ENCODE data around the gene THADA.

THADA gene

GRCh38 chr2:43317194-43317593 is 278.6 kb downstream of the THADA start:
- H3K4me3 ChIP-seq: no peak overlapping the region
- H3K27ac ChIP-seq: no peak overlapping the region

GRCh38 chr2:43315482-43315881 is 280.4 kb downstream of the THADA start:
- no peak overlapping the region for H3K9ac ChIP-seq
- TF ChIP-seq Cebpa-rat (IDR thresholded peaks at IDR 0.05): no peak

More at GRCh38 chr2:43317194-43317593, 278.6 kb downstream of the THADA start:
- peaks cover 33% of the 10 kb centered on the region for H3K36me3 ChIP-seq
- H3K27me3 ChIP-seq: no peaks in the 10 kb centered on the region
- H3K9ac ChIP-seq: no peak overlapping the region
- no peaks in the 10 kb centered on the region for H4K20me1 ChIP-seq
- H3K4me1 ChIP-seq: peaks cover 25% of the 10 kb centered on the region
- TF ChIP-seq Cebpa-rat (IDR thresholded peaks at IDR 0.05): no peak
- no peaks in the 10 kb centered on the region for H3K9me3 ChIP-seq
- no peak overlapping the region for H3K4me2 ChIP-seq

GRCh38 chr2:43314299-43314927 is 281.4 kb downstream of the THADA start:
- Histone ChIP-seq H3K4me1 (peaks cover 30% of the 10 kb centered on the region), H3K27ac (no peak overlapping the region), H3K4me3 (no peak overlapping the region), H3K36me3 (peaks cover 20% of the 10 kb centered on the region), H3K4me2 (no peak overlapping the region), H3K27me3 (no peaks in the 10 kb centered on the region), H3K9me3 (no peaks in the 10 kb centered on the region), H4K20me1 (no peaks in the 10 kb centered on the region), H3K9ac (no peak overlapping the region)
- TF ChIP-seq Cebpa-rat (IDR thresholded peaks at IDR 0.05): no peak

More at GRCh38 chr2:43315482-43315881, 280.4 kb downstream of the THADA start:
- no peak overlapping the region for H3K4me2 ChIP-seq
- no peak overlapping the region for H3K4me3 ChIP-seq
- H3K36me3 ChIP-seq: peaks cover 30% of the 10 kb centered on the region
- no peaks in the 10 kb centered on the region for H3K27me3 ChIP-seq
- no peak overlapping the region for H3K27ac ChIP-seq
- H3K4me1 ChIP-seq: peaks cover 30% of the 10 kb centered on the region
- no peaks in the 10 kb centered on the region for H4K20me1 ChIP-seq
- no peaks in the 10 kb centered on the region for H3K9me3 ChIP-seq

- Histone ChIP-seq H3K4me3 (no peak overlapping the region), H3K27ac (no peak overlapping the region), H3K4me2 (peak overlapping the region; percentile 46), H3K9me3 (no peaks in the 10 kb centered on the region), H3K9ac (no peak overlapping the region), H3K4me1 (peaks cover 30% of the 10 kb centered on the region), H3K36me3 (peaks cover 12% of the 10 kb centered on the region; the same call in 1 of the 2 replicates), H4K20me1 (no peaks in the 10 kb centered on the region), H3K27me3 (no peaks in the 10 kb centered on the region)
- TF ChIP-seq Cebpa-rat (IDR thresholded peaks at IDR 0.05): no peak
Measured at GRCh38 chr2:43313642-43314017, 282.2 kb downstream of the THADA start.

- no peak overlapping the region for H3K4me3 ChIP-seq
- no peaks in the 10 kb centered on the region for H3K9me3 ChIP-seq
- peaks cover 30% of the 10 kb centered on the region for H3K4me1 ChIP-seq
- no peak for TF ChIP-seq Cebpa-rat (IDR thresholded peaks at IDR 0.05)
- no peaks in the 10 kb centered on the region for H4K20me1 ChIP-seq
- peak overlapping the region; percentile 46 for H3K4me2 ChIP-seq
- H3K27me3 ChIP-seq: no peaks in the 10 kb centered on the region
- peaks cover 12% of the 10 kb centered on the region; the same call in 1 of the 2 replicates for H3K36me3 ChIP-seq
- H3K27ac ChIP-seq: no peak overlapping the region
- H3K9ac ChIP-seq: no peak overlapping the region
Measured at GRCh38 chr2:43312755-43313641, 282.8 kb downstream of the THADA start.

GRCh38 chr2:43311276-43311675 is 284.6 kb downstream of the THADA start:
- TF ChIP-seq Cebpa-rat (IDR thresholded peaks at IDR 0.05): no peak
- peaks cover 17% of the 10 kb centered on the region; the same call in 1 of the 2 replicates for H3K36me3 ChIP-seq
- no peaks in the 10 kb centered on the region for H4K20me1 ChIP-seq
- H3K4me2 ChIP-seq: no peak overlapping the region
- H3K9ac ChIP-seq: no peak overlapping the region
- H3K9me3 ChIP-seq: no peaks in the 10 kb centered on the region
- peaks cover 27% of the 10 kb centered on the region for H3K4me1 ChIP-seq
- H3K27me3 ChIP-seq: no peaks in the 10 kb centered on the region
- H3K27ac ChIP-seq: no peak overlapping the region
- no peak overlapping the region for H3K4me3 ChIP-seq

- Histone ChIP-seq H3K9ac (no peak overlapping the region), H3K27ac (no peak overlapping the region), H3K4me3 (no peak overlapping the region), H3K4me1 (peaks cover 22% of the 10 kb centered on the region), H3K36me3 (peaks cover 20% of the 10 kb centered on the region; the same call in 1 of the 2 replicates), H3K4me2 (no peak overlapping the region), H3K9me3 (no peaks in the 10 kb centered on the region), H4K20me1 (no peaks in the 10 kb centered on the region), H3K27me3 (no peaks in the 10 kb centered on the region)
- TF ChIP-seq Cebpa-rat (IDR thresholded peaks at IDR 0.05): no peak
Measured at GRCh38 chr2:43309935-43310334, 285.9 kb downstream of the THADA start.

GRCh38 chr2:43307973-43308372 is 287.9 kb downstream of the THADA start:
- no peak for TF ChIP-seq Cebpa-rat (IDR thresholded peaks at IDR 0.05)
- Histone ChIP-seq H3K4me2 (no peak overlapping the region), H3K27ac (no peak overlapping the region), H3K9me3 (no peaks in the 10 kb centered on the region), H3K4me3 (no peak overlapping the region), H4K20me1 (no peaks in the 10 kb centered on the region), H3K9ac (no peak overlapping the region), H3K36me3 (peaks cover 20% of the 10 kb centered on the region; the same call in 1 of the 2 replicates), H3K27me3 (no peaks in the 10 kb centered on the region), H3K4me1 (peaks cover 13% of the 10 kb centered on the region)

- no peaks in the 10 kb centered on the region for H3K27me3 ChIP-seq
- no peak overlapping the region for H3K4me3 ChIP-seq
- H3K36me3 ChIP-seq: peaks cover 20% of the 10 kb centered on the region; the same call in 1 of the 2 replicates
- H3K9me3 ChIP-seq: no peaks in the 10 kb centered on the region
- H4K20me1 ChIP-seq: no peaks in the 10 kb centered on the region
- no peak for TF ChIP-seq Cebpa-rat (IDR thresholded peaks at IDR 0.05)
- H3K27ac ChIP-seq: no peak overlapping the region
- 0 out of 2 replicates have a peak, but pooled peaks cover 3% of the 10 kb centered on the region for H3K4me1 ChIP-seq
- no peak overlapping the region for H3K4me2 ChIP-seq
- no peak overlapping the region for H3K9ac ChIP-seq
Measured at GRCh38 chr2:43307046-43307445, 288.8 kb downstream of the THADA start.

GRCh38 chr2:43306197-43306596 is 289.6 kb downstream of the THADA start:
- H3K9ac ChIP-seq: no peak overlapping the region
- no peaks in the 10 kb centered on the region for H3K27me3 ChIP-seq
- H3K36me3 ChIP-seq: peaks cover 14% of the 10 kb centered on the region; the same call in 1 of the 2 replicates
- no peak overlapping the region for H3K27ac ChIP-seq
- no peak overlapping the region for H3K4me2 ChIP-seq
- H3K9me3 ChIP-seq: no peaks in the 10 kb centered on the region
- H3K4me3 ChIP-seq: no peak overlapping the region
- no peak for TF ChIP-seq Cebpa-rat (IDR thresholded peaks at IDR 0.05)
- no peaks in the 10 kb centered on the region for H4K20me1 ChIP-seq
- no peaks in the 10 kb centered on the region for H3K4me1 ChIP-seq

Measured in BLaER1 (cell line).